ENCODE measurements around the gene EPG5.

GRCh38 chr18:45839414-45840395, 127.4 kb downstream of the EPG5 start:
- TF ChIP-seq CTCF (IDR thresholded peaks at IDR 0.05; ENCODE audit: borderline replicate concordance, extremely low read depth, low read length, poor library complexity, severe bottlenecking), result peak; percentile 60
- no peak for TF ChIP-seq EZH2 (IDR thresholded peaks at IDR 0.05; ENCODE audit: borderline replicate concordance, low read depth, low read length, severe bottlenecking)

All from DND-41 (cell line).